H1 (cell line): ENCODE results near the gene SPTB.

ENCODE experiments used
- CBX8 ChIP-seq: fragments of 300-800, 300-1000 bp; sonication (generic); IDR thresholded peaks from 2 replicates; pipeline ENCODE4 v1.7.1; 2016; ENCODE audit warnings: low read depth, low read length, borderline replicate concordance
- JUND ChIP-seq: IDR thresholded peaks from 2 replicates; pipeline ENCODE4 v1.6.1; 2011; ENCODE audit warnings: mild to moderate bottlenecking, improper control_type of control experiment, low read length
- POLR2A ChIP-seq, 2 experiments: IDR thresholded peaks; 1 replicate in 1 of 2; 2 replicates in 1 of 2; pipeline ENCODE4 v1.6.1; 2011; ENCODE audit warnings: low read depth in 2 of 2, low read length in 2 of 2, mild to moderate bottlenecking in 2 of 2; ENCODE audit errors: control extremely low read depth in 1 of 2
- POLR2AphosphoS5 ChIP-seq: IDR thresholded peaks from 2 replicates; pipeline ENCODE4 v1.6.1; 2011; ENCODE audit warnings: low read depth, low read length
- TF ChIP-seq, protein P1 (sequence below), 3 experiments: IDR thresholded peaks; 1 replicate in 2 of 3; 2 replicates in 1 of 3; pipeline versions ENCODE4 v1.5.1 to v1.6.1; 2011; ENCODE audit warnings: low read length in 3 of 3, mild to moderate bottlenecking in 3 of 3, inconsistent platforms in 2 of 3, low read depth in 1 of 3, moderate library complexity in 1 of 3; ENCODE audit not compliant: insufficient read depth in 1 of 3; ENCODE audit errors: control extremely low read depth in 1 of 3

DNA sequence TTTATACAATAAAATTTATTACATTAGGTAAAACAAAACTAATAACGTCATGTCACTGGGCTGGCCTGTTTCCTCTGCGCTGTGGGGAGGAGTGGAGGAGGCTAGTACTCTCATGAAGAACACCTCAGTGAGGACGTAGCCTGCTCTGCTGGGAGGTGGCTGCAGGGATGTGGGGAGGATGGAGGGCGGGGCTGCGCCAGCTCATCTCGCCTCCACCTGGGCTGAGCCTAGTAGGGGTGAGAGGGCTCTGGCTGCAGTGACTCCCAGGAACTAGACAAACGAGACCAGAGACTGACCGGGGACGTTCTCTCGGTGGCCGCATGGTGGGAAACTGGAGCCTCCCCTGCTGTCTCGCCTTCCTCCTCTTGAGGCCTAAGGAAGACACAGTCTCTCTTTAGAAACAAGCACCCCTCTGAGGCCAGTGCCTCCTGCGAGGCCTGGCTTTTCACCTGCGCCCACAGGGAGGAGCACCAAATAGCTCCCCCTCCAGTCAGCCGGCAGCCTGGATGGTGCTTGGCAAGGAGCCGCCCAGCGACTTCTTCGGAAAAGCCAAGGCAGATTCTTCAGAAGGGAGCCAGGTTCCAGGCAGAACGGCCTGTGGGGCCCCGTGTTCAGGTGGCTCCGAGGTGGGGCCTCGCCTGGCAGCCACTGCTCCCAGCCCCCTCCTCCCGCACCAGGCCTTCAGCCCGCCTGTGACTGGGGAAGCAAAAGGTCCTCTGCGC, 113.1 kb downstream of the SPTB start:
- TF ChIP-seq POLR2A (IDR thresholded peaks at IDR 0.05; ENCODE audit: control extremely low read depth in 1 of 2, low read depth in 2 of 2, low read length in 2 of 2) (no peak), POLR2AphosphoS5 (no peak), CBX8 (no peak), JUND (no peak)
- TF ChIP-seq, protein P1, sequence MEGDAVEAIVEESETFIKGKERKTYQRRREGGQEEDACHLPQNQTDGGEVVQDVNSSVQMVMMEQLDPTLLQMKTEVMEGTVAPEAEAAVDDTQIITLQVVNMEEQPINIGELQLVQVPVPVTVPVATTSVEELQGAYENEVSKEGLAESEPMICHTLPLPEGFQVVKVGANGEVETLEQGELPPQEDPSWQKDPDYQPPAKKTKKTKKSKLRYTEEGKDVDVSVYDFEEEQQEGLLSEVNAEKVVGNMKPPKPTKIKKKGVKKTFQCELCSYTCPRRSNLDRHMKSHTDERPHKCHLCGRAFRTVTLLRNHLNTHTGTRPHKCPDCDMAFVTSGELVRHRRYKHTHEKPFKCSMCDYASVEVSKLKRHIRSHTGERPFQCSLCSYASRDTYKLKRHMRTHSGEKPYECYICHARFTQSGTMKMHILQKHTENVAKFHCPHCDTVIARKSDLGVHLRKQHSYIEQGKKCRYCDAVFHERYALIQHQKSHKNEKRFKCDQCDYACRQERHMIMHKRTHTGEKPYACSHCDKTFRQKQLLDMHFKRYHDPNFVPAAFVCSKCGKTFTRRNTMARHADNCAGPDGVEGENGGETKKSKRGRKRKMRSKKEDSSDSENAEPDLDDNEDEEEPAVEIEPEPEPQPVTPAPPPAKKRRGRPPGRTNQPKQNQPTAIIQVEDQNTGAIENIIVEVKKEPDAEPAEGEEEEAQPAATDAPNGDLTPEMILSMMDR (IDR thresholded peaks at IDR 0.05; ENCODE audit: control extremely low read depth in 1 of 3, insufficient read depth in 1 of 3, low read depth in 1 of 3, low read length in 3 of 3), result peak in 2 of 3 experiments; percentile 41 to 51; a peak in 2 of 4 replicates
